Stimulated activated CD4-positive, alpha-beta T cell treated with anti-CD3 and anti-CD28 coated beads, TNF-alpha, amount 100 ng/mL, for 48 hours (primary cell): ENCODE measurements around the gene NXPH2.
"Not testable (repeated sequence)": the region's sequence is repeated elsewhere in the genome, so short reads cannot be mapped to it uniquely, and the experiment has no call there.

Source experiments
- DNase-seq, 3 donors: peaks; one replicate each; pipeline ENCODE4 v3.0.0-alpha.2; 2020; ENCODE audit warnings: low read depth in 3 of 3

NXPH2 gene

GRCh38 chr2:138757384-138757783 lies 22.8 kb downstream of the NXPH2 start:
- DNase-seq: no peak

GRCh38 chr2:138752197-138752956 lies 27.8 kb downstream of the NXPH2 start:
- DNase-seq: no peak

- DNase-seq: no peak
Measured at GRCh38 chr2:138744713-138745112, 35.5 kb downstream of the NXPH2 start.

DNA sequence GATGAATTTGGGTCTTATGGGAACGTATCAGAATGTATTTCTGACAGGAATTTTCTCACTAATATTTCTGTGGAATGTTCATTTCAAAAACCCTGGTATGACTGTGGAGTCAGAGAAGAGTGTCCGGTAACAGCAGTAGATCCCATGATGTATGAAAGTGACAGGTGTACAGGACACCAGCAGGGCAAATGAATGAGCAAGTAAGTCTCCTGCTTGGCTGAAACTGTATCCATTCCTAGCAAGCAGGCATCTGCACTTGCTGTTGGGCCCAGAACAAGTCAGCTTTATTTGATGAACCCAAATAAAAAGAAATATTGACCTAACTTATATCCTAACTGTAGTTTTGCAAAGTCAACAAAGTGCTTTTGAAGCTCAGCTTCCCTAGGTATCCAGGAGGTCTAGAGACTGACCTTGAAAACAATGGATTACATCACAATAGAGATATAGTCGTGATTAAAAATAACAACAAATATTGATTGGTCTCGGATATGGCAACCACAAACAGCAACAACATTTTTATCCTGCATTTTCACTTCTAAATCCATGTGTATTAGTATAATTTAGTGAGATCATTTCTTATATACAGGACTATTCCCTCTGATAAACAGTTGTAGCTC lies 37.6 kb downstream of the NXPH2 start:
- DNase-seq: no peak

DNA sequence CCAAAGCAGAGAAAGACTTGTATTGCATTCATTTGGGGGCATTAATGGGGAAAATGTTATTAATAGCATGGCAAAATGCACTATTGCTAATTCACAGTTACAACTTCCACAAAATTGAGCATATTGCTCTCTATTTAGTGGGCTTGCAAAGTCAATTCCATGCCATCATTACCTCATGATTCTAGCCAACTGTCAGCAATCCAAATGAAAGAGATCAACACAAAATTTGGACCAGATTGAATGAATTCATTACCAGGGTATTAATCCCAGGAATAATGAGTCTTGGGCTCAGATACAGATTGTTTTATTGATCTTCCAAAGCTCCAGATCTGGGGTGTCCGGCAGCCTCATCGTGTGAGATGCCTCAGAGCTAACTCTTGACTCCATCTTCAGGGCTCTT lies 38.3 kb downstream of the NXPH2 start:
- DNase-seq: no peak

- DNase-seq: not testable (repeated sequence)
Measured at GRCh38 chr2:138737009-138737554, 43.1 kb downstream of the NXPH2 start.

- no peak for DNase-seq
Measured at GRCh38 chr2:138732651-138733050, 47.5 kb downstream of the NXPH2 start.

DNA sequence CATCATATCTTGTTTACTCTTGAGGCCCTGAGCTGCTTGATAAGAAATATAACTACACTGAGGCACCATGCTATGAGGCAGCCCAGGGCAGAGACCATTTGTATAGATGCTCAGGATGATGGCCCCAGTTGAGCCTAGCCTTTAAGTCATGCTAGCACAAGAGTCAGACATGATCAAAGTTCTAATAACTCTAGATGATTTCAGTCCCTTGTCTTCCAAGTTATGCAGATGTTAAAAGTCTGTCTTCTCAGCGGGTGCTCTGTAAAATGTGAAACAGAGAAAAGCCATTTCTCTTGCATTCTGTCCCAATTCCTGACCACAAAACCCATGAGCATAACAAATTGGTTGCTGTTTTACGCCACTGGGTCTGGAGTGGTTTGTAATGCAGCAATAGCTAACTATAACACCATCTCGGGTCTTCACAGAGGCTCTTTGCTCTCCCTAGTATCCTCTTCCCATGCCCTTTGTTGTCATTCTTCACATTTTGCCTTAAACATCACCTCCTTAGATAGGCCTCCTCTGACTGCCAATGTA lies 49.6 kb downstream of the NXPH2 start:
- DNase-seq: no peak

GRCh38 chr2:138727956-138728355 lies 52.2 kb downstream of the NXPH2 start:
- DNase-seq: no peak

- no peak for DNase-seq
Measured at GRCh38 chr2:138726681-138727080, 53.5 kb downstream of the NXPH2 start.

DNA sequence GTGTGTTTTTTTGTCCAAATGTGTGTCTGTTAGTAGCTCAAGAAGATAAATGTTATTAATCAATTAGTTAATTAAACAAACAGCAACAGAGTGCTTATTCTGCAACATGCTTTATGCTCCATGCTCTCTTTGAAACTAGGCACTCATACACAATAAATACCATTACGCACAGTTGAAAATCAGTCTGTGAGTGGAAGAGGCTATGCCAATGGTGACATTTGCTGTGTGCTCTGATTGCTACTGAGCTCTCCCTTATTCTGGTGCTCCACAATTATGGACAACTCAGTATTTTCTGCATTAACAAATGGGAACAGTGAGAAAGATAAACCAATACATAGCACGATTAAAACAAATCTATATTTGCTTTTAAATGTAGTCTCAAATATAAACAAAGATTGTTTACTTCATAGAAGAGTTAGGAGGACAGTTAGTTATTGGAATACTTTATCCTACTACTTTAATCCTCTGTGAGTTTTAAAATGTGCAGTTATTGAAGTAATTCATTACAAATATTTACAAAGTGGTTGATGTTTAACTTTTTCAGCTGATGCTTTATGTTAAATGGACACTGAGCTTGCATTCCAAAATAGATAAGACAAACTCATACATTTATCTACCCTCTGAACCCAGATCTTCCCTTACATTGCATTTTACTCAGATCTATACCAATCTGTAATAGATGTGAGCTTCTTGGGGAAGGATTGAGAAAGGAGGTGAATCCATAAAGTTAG lies 55.3 kb downstream of the NXPH2 start:
- no peak for DNase-seq

DNA sequence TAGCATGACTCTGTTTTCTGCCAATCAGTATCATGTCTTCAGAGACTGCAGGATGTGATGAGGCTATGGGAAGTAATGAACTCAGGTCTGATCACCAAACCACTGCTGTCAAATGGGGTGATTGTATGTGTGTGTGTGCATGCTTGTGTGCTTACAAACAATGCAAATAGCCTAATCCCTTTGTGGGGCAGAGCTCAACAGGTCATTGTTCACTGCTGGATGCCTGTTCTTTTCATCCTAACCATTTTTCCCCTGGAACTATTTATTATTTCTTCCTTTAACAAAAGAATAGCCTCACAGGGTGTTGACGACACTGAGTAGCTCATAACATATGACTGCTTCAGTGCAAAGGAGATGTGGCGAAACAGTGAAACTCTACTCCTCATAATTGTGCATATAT lies 55.9 kb downstream of the NXPH2 start:
- DNase-seq: no peak

DNA sequence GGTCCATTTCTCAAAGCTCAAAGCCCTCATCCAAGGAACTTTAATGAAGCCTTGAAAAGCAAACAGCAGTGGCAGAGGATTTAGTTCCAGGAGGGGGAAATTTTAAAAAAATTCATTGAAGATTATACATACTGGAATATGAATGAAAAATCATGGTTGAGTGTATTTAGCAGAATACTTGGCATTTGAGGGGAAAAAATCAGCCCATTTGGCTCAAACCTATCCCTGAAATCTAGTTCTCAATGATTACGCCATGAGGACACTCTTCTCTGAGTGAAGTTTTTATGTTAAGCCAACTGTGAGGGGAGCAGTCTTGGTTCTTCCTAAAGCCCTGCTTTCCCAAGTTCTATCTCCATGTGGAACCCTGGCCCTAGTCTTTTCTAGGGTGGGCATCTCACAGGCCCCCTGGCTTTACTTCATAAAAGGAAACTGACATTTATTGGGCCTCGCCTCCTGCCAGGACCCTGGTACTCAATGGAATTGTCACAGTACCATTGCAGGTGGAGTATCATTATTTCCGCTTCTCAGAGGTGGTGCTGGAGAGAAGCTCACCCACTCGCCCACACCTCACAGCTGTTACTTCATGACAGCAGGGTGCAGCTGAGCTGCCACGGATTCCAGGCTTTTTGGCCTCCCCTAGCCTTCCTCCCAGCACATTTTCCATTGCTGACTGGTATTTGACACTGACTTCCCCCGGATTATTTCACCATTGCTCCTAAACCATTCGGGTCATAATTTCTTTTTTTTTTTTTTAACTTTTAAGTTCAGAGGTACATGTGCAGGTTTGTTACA lies 56.8 kb downstream of the NXPH2 start:
- no peak for DNase-seq

DNA sequence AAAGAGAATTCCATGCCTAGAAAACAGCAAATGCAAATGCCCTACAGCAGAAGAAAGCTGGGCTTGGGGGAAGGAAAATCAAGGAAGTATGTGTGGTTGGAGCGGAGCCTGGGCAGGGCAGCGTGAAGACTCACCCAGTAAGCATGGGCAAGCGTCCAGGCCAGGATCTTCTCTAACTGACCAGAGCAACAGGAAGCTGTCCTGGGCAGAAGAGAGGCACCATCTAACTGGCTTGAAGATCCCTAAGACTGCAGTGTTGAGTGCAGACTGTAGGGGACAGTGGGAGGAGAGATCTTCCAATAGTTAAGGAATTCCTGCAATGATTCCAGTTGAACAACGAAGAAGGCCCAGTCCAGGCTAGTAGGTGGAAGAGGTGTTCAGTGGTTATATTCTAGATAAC lies 57.9 kb downstream of the NXPH2 start:
- DNase-seq: no peak

DNA sequence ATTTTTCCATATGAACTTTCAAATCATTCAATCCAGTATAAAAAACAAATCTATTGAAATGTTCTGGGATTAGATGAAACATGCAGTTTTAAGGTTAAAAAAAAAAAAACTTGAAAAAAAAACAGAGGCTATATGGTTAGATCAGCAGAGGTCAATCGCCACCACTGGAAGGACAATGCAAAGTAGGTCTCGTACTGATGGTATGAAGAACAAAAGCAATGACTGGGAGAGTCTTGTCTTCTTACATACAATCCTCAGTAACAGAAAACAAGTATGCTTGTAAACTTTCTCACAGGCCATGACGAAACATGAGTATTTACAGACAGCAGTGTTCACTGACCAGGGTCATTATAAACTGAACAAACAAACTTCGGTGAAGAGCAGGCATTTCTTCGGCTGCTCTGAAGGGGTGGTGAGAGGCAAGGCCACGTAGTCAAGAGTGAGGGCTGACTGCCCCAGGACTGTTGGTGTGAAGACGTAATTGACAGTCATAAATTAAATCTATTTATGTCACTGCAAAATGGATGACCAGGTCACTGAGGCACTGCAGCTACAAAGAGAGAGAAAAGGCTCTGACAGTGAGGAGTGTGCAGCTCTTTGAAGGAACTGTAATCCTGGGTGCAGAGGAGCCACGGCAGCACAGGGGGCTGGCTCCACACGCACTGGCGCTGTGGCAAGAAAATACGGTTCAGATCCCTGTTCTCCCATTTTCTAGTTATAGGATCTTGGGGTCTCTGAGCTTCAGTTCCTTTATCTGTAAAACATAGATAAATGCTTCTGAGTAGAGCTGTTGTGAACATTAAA lies 60.0 kb downstream of the NXPH2 start:
- DNase-seq: no peak

DNA sequence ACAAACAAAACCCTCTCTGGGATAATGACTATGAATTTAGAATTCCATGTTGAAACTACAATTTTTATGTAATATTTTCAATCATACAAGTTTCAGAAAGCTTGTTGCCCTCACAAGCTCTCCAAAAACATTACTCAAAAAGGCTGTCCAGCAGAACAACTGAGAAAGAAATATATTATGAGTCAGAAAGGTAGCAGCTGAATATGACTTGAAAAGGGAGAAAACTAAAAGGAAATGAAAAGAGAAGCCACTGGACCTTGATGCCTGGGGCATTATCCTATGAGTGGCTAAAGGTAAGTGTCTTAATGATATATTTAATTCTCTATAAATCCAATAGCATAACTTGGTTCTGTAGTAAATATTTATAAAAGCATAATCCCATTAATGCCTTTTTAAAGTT lies 61.8 kb downstream of the NXPH2 start:
- no peak for DNase-seq

- DNase-seq: no peak
Measured at GRCh38 chr2:138716183-138716582, 64.0 kb downstream of the NXPH2 start.

GRCh38 chr2:138713504-138713903 lies 66.7 kb downstream of the NXPH2 start:
- DNase-seq: no peak

GRCh38 chr2:138713069-138713496 lies 67.1 kb downstream of the NXPH2 start:
- no peak for DNase-seq

DNA sequence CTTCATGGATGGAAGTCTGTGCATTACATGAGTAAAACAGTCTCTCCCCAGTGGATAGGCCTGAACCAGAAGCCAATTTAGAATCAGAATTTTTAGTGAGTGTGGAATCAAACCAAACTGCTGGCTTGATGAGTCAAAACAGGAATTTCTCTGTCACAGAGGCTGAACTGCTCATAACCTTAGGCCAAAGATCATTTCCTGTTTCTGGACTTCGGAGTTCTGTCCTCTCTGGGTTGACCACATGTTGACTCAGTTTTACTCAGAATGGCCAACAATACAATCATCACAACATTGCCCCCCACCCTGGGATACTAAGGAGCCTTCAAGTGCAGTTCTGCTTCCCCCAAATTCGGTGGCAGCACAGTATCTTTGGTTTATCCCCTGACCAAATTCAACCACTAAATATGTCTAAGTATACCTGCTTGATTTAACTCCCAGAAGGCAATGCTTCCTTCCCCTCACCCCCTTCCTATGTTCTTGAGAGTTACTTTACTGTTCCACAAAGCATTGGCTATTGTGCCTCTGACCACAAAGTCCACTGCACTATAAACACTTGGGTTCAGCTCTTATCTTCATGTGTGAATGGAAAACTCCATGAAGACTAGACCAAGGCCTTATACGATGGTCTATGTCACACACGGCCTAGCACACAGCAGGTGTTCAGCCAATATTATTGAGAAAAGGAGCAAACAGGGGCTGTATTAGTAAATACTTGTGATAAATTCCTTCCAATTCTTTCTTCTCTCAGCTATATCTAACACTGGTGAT lies 67.8 kb downstream of the NXPH2 start:
- no peak for DNase-seq
